ENCODE data around the gene CAD. TPM values are rescaled to one million over a fixed set of nuclear protein-coding genes. Genes with fewer than 3 reads are reported as not detected.
A peak's percentile ranks its signal among the peaks of the same experiment; 100 is the strongest.
"Not testable (repeated sequence)": the region's sequence is repeated elsewhere in the genome, so short reads cannot be mapped to it uniquely, and the experiment has no call there.

CAD gene
- total RNA-seq, 1 experiment from 2014 or later = 130 TPM

DNA sequence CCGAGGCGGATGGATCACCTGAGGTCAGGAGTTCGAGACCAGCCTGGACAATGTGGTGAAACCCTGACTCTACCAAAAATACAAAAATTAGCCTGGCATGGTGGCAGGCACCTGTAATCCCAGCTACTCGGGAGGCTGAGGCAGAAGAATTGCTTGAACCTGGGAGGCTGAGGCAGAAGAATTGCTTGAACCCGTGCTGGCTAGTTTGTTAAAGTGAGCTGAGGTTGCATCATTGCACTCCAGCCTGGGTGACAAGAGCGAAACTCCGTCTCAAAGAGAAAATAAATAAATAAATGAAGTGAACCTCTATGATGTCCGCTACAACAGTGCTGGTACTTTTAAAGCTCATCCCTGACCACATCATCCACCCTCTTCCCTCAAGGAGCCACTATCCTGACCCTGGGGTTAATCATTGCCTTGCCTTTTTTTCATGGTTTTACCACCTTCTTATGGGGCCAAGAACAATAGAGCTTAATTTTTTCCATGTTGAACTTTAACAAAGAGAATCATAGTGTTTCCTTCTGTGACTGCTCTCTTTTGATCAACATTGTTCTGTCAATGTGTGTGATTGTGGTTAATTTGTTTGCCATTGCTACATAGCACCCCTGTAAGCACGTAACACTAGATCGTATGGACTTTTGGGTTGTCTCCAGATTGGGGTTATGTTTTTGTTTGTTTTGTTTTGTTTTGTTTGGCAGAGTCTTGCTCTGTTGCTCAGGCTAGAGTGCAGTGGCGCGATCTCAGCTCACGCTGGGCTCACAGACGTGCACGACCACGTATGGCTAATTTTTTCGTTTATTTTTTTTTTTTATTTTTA, 22.4 kb upstream of the CAD start:
- Histone ChIP-seq H3T11ph (ENCODE audit: low read length) (no peak overlapping the region), H2BK5ac (ENCODE audit: insufficient read length, low read length) (no peak overlapping the region), H3K4me2 (ENCODE audit: insufficient read depth, insufficient read length, low read length) (no peak overlapping the region), H3K4ac (ENCODE audit: low read depth, low read length) (no peak overlapping the region), H2AK5ac (ENCODE audit: insufficient read length, low read length) (no peak overlapping the region), H2BK15ac (ENCODE audit: low read depth, low read length) (no peak overlapping the region), H4K91ac (ENCODE audit: insufficient read length, low read depth, low read length) (no peak overlapping the region), H3K27ac (ENCODE audit: insufficient read length, low read depth, low read length) (no peak overlapping the region), H3K14ac (ENCODE audit: insufficient read depth, low read length) (no peak overlapping the region), H4K5ac (ENCODE audit: insufficient read length, low read depth, low read length) (no peak overlapping the region), H3K4me1 (ENCODE audit: insufficient read depth, low read length) (no peaks in the 10 kb centered on the region), H3K23me2 (ENCODE audit: insufficient read length, low read depth, low read length, poor library complexity, severe bottlenecking) (no peaks in the 10 kb centered on the region), H3K79me2 (ENCODE audit: insufficient read depth, low read length) (no peaks in the 10 kb centered on the region), H3K18ac (ENCODE audit: insufficient read length, low read depth, low read length) (no peak overlapping the region), H2BK120ac (ENCODE audit: low read depth, low read length, poor library complexity, severe bottlenecking) (no peak overlapping the region), H3K23ac (ENCODE audit: insufficient read length, low read depth, low read length) (no peak overlapping the region), H4K20me1 (ENCODE audit: control insufficient read depth, insufficient read depth, insufficient read length) (no peaks in the 10 kb centered on the region), H3K9me3 (ENCODE audit: control insufficient read depth, low read depth, low read length) (no peaks in the 10 kb centered on the region), H3K9ac (ENCODE audit: extremely low read depth, insufficient read length, low read length) (no peak overlapping the region), H3K56ac (ENCODE audit: insufficient read length, low read depth, low read length) (no peak overlapping the region), H2BK20ac (ENCODE audit: low read depth, low read length, poor library complexity, severe bottlenecking) (no peak overlapping the region), H2AFZ (ENCODE audit: low read length) (no peak overlapping the region), H3K79me1 (ENCODE audit: insufficient read depth, low read depth, low read length, poor library complexity, severe bottlenecking) (no peaks in the 10 kb centered on the region), H4K8ac (replicated peaks; ENCODE audit: insufficient read length, low read depth, low read length) (no peak overlapping the region), H3K27me3 (ENCODE audit: insufficient read depth, low read length) (no peaks in the 10 kb centered on the region), H2BK12ac (ENCODE audit: insufficient read length, low read depth, low read length) (no peak overlapping the region)
- no CpG with 5 or more reads among the region's 17 CpGs for WGBS (ENCODE audit: extremely low coverage, insufficient read length, low lambda C conversion rate)
- no peaks in the 10 kb centered on the region for H3K4me1 Mint-ChIP-seq
- no peak overlapping the region for H3K4me3 Mint-ChIP-seq
- no peaks in the 10 kb centered on the region; a peak in 1 of 5 replicates for H3K9me3 Mint-ChIP-seq
- no peak overlapping the region for H3K27ac Mint-ChIP-seq
- H3K27me3 Mint-ChIP-seq (ENCODE audit: low read depth) = no peaks in the 10 kb centered on the region; the same call in 1 of the 2 replicates
- H3K36me3 Mint-ChIP-seq (ENCODE audit: insufficient read depth in 1 of 3, low read depth in 3 of 3) = peaks cover 3 to 14% (median 7%) of the 10 kb centered on the region in 3 experiments; a peak in 6 of 7 replicates
- no peak for TF ChIP-seq CTCF (conservative IDR thresholded peaks at IDR 0.05)
- DNase-seq = no peak

- H3K23ac ChIP-seq (ENCODE audit: insufficient read length, low read depth, low read length); H3K27me3 Mint-ChIP-seq (ENCODE audit: low read depth); H3K79me2 ChIP-seq (ENCODE audit: insufficient read depth, low read length); H3K9me3 ChIP-seq (ENCODE audit: control insufficient read depth, low read depth, low read length); H2BK15ac ChIP-seq (ENCODE audit: low read depth, low read length); H3K79me1 ChIP-seq (ENCODE audit: insufficient read depth, low read depth, low read length, poor library complexity, severe bottlenecking); DNase-seq; H3K27me3 ChIP-seq (ENCODE audit: insufficient read depth, low read length); H3K4me3 Mint-ChIP-seq; H3K9ac ChIP-seq (ENCODE audit: extremely low read depth, insufficient read length, low read length); H3T11ph ChIP-seq (ENCODE audit: low read length); H3K14ac ChIP-seq (ENCODE audit: insufficient read depth, low read length); H3K18ac ChIP-seq (ENCODE audit: insufficient read length, low read depth, low read length); H2BK5ac ChIP-seq (ENCODE audit: insufficient read length, low read length); H3K27ac ChIP-seq (ENCODE audit: insufficient read length, low read depth, low read length); H3K23me2 ChIP-seq (ENCODE audit: insufficient read length, low read depth, low read length, poor library complexity, severe bottlenecking); H4K5ac ChIP-seq (ENCODE audit: insufficient read length, low read depth, low read length); H3K9me3 Mint-ChIP-seq; H3K4ac ChIP-seq (ENCODE audit: low read depth, low read length); H4K20me1 ChIP-seq (ENCODE audit: control insufficient read depth, insufficient read depth, insufficient read length); H3K56ac ChIP-seq (ENCODE audit: insufficient read length, low read depth, low read length); H3K4me1 Mint-ChIP-seq; H2AFZ ChIP-seq (ENCODE audit: low read length); H3K4me1 ChIP-seq (ENCODE audit: insufficient read depth, low read length); H2BK12ac ChIP-seq (ENCODE audit: insufficient read length, low read depth, low read length); H4K91ac ChIP-seq (ENCODE audit: insufficient read length, low read depth, low read length); H4K8ac ChIP-seq (replicated peaks; ENCODE audit: insufficient read length, low read depth, low read length); H2AK5ac ChIP-seq (ENCODE audit: insufficient read length, low read length); H3K4me2 ChIP-seq (ENCODE audit: insufficient read depth, insufficient read length, low read length); H2BK120ac ChIP-seq (ENCODE audit: low read depth, low read length, poor library complexity, severe bottlenecking); H2BK20ac ChIP-seq (ENCODE audit: low read depth, low read length, poor library complexity, severe bottlenecking): not testable (repeated sequence)
- Mint-ChIP-seq H3K36me3 (ENCODE audit: insufficient read depth in 1 of 3, low read depth in 3 of 3) (peaks cover 6 to 23% (median 17%) of the 10 kb centered on the region in 3 experiments), H3K27ac (0 out of 7 replicates have a peak overlapping the region, but pooled peaks of 1 of the 3 experiments have one; percentile 35)
- no CpG with 5 or more reads among the region's 3 CpGs for WGBS (ENCODE audit: extremely low coverage, insufficient read length, low lambda C conversion rate)
Measured at GRCh38 chr2:27195799-27196198, 21.4 kb upstream of the CAD start.

Data from H9 (cell line).